Stimulated activated effector memory CD8-positive, alpha-beta T cell treated with anti-CD3 and anti-CD28 coated beads, Interleukin-12 subunit alpha, Interleukin-12 subunit beta, amount 100 ng/mL, for 72 hours (primary cell): ENCODE data around the gene CYP27B1.

ENCODE experiments used
- ATAC-seq: fragments of 150-1000 bp; cut with Tn5 transposase; 2 replicates; pipeline ENCODE4 v1.10.0; 2021
- DNase-seq, 2 donors: peaks; one replicate each; pipeline ENCODE4 v3.0.0; 2021 to 2022; ENCODE audit warnings: low spot score in 2 of 2
- H3K27ac Mint-ChIP-seq: one replicate; pipeline ENCODE4 v1.8.0; 2022; ENCODE audit warnings: mild to moderate bottlenecking, mixed read lengths
- H3K36me3 Mint-ChIP-seq: one replicate; pipeline ENCODE4 v1.8.0; 2022; ENCODE audit warnings: mild to moderate bottlenecking, mixed read lengths
- H3K4me1 Mint-ChIP-seq: one replicate; pipeline ENCODE4 v1.8.0; 2022; ENCODE audit warnings: mixed read lengths
- H3K4me3 Mint-ChIP-seq: one replicate; pipeline ENCODE4 v1.8.0; 2022; ENCODE audit warnings: mild to moderate bottlenecking, mixed read lengths
- H3K9me3 Mint-ChIP-seq: one replicate; pipeline ENCODE4 v1.8.0; 2022; ENCODE audit warnings: mixed read lengths

Gene CYP27B1

GRCh38 chr12:57766464-57767304 is at the start of gene CYP27B1:
Gene CYP27B1, minus strand, starts transcription at chr12:57767078. Its CDS starts 37 bp downstream, at chr12:57767041.
- H3K9me3 Mint-ChIP-seq = no peaks in the 10 kb centered on the region
- peak; percentile 14 for ATAC-seq
- H3K4me1 Mint-ChIP-seq = peaks cover 67% of the 10 kb centered on the region
- H3K4me3 Mint-ChIP-seq = peak within 1 kb of the TSS; percentile 95
- no peak for DNase-seq
- H3K27ac Mint-ChIP-seq = peak within 1 kb of the TSS; percentile 91
- H3K36me3 Mint-ChIP-seq = peaks cover 55% of the 10 kb centered on the region

- H3K4me3 Mint-ChIP-seq = no peak overlapping the region
- H3K4me1 Mint-ChIP-seq = peaks cover 6% of the 10 kb centered on the region
- H3K9me3 Mint-ChIP-seq = no peaks in the 10 kb centered on the region
- DNase-seq = no peak
- no peak for ATAC-seq
- H3K36me3 Mint-ChIP-seq = peaks cover 19% of the 10 kb centered on the region
- no peak overlapping the region for H3K27ac Mint-ChIP-seq
Measured at GRCh38 chr12:57816001-57816854, 49.4 kb upstream of the CYP27B1 start.

- ATAC-seq (no peak), DNase-seq (no peak)
- Mint-ChIP-seq H3K27ac (no peak overlapping the region), H3K4me3 (no peak overlapping the region), H3K36me3 (peaks cover 12% of the 10 kb centered on the region), H3K9me3 (no peaks in the 10 kb centered on the region), H3K4me1 (peaks cover 6% of the 10 kb centered on the region)
Measured at GRCh38 chr12:57815177-57816000, 48.5 kb upstream of the CYP27B1 start.

GRCh38 chr12:57813971-57814772 is 47.3 kb upstream of the CYP27B1 start:
- peak overlapping the region; percentile 56 for H3K27ac Mint-ChIP-seq
- H3K4me3 Mint-ChIP-seq = no peak overlapping the region
- peaks cover 6% of the 10 kb centered on the region for H3K4me1 Mint-ChIP-seq
- H3K36me3 Mint-ChIP-seq = peaks cover 4% of the 10 kb centered on the region
- ATAC-seq = no peak
- no peak for DNase-seq
- no peaks in the 10 kb centered on the region for H3K9me3 Mint-ChIP-seq

GRCh38 chr12:57813111-57813970 is 46.5 kb upstream of the CYP27B1 start:
- no peak overlapping the region for H3K4me3 Mint-ChIP-seq

GRCh38 chr12:57811028-57811755 is 44.3 kb upstream of the CYP27B1 start:
- Mint-ChIP-seq H3K36me3 (peaks cover 10% of the 10 kb centered on the region), H3K27ac (no peak overlapping the region), H3K9me3 (no peaks in the 10 kb centered on the region), H3K4me3 (no peak overlapping the region), H3K4me1 (peaks cover 6% of the 10 kb centered on the region)
- ATAC-seq = no peak
- no peak for DNase-seq

More at GRCh38 chr12:57813111-57813970, 46.5 kb upstream of the CYP27B1 start:
- Mint-ChIP-seq H3K9me3 (no peaks in the 10 kb centered on the region), H3K4me1 (peaks cover 6% of the 10 kb centered on the region), H3K36me3 (peaks cover 5% of the 10 kb centered on the region), H3K27ac (peak overlapping the region; percentile 56)
- no peak for DNase-seq
- no peak for ATAC-seq

- Mint-ChIP-seq H3K4me1 (peaks cover 6% of the 10 kb centered on the region), H3K9me3 (no peaks in the 10 kb centered on the region), H3K36me3 (peaks cover 14% of the 10 kb centered on the region), H3K4me3 (no peak overlapping the region), H3K27ac (no peak overlapping the region)
- ATAC-seq (no peak), DNase-seq (no peak)
Measured at GRCh38 chr12:57810450-57810849, 43.6 kb upstream of the CYP27B1 start.

- H3K4me1 Mint-ChIP-seq = peaks cover 6% of the 10 kb centered on the region
- DNase-seq = no peak
- H3K4me3 Mint-ChIP-seq = no peak overlapping the region
- H3K36me3 Mint-ChIP-seq = peaks cover 15% of the 10 kb centered on the region
- no peak overlapping the region for H3K27ac Mint-ChIP-seq
- H3K9me3 Mint-ChIP-seq = no peaks in the 10 kb centered on the region
- no peak for ATAC-seq
Measured at GRCh38 chr12:57809425-57809824, 42.5 kb upstream of the CYP27B1 start.

GRCh38 chr12:57808351-57808750 is 41.5 kb upstream of the CYP27B1 start:
- H3K9me3 Mint-ChIP-seq = no peaks in the 10 kb centered on the region
- H3K36me3 Mint-ChIP-seq = peaks cover 20% of the 10 kb centered on the region
- H3K27ac Mint-ChIP-seq = no peak overlapping the region
- H3K4me3 Mint-ChIP-seq = no peak overlapping the region
- peaks cover 6% of the 10 kb centered on the region for H3K4me1 Mint-ChIP-seq
- ATAC-seq = no peak
- no peak for DNase-seq

GRCh38 chr12:57807285-57807684 is 40.4 kb upstream of the CYP27B1 start:
- Mint-ChIP-seq H3K4me1 (peaks cover 5% of the 10 kb centered on the region), H3K36me3 (peaks cover 20% of the 10 kb centered on the region), H3K27ac (no peak overlapping the region), H3K9me3 (no peaks in the 10 kb centered on the region), H3K4me3 (no peak overlapping the region)
- DNase-seq (no peak), ATAC-seq (no peak)

GRCh38 chr12:57806677-57807076 is 39.8 kb upstream of the CYP27B1 start:
- H3K4me3 Mint-ChIP-seq = no peak overlapping the region
- H3K36me3 Mint-ChIP-seq = peaks cover 20% of the 10 kb centered on the region
- H3K4me1 Mint-ChIP-seq = peaks cover 6% of the 10 kb centered on the region
- ATAC-seq (no peak), DNase-seq (no peak)
- H3K9me3 Mint-ChIP-seq = no peaks in the 10 kb centered on the region
- no peak overlapping the region for H3K27ac Mint-ChIP-seq

- H3K4me3 Mint-ChIP-seq = no peak overlapping the region
- H3K36me3 Mint-ChIP-seq = peaks cover 34% of the 10 kb centered on the region
- ATAC-seq = peak; percentile 24
- no peak for DNase-seq
- peaks cover 6% of the 10 kb centered on the region for H3K4me1 Mint-ChIP-seq
- no peak overlapping the region for H3K27ac Mint-ChIP-seq
- no peaks in the 10 kb centered on the region for H3K9me3 Mint-ChIP-seq
Measured at GRCh38 chr12:57803319-57803893, 36.5 kb upstream of the CYP27B1 start.

- H3K27ac Mint-ChIP-seq = peak overlapping the region; percentile 21
- no peak for DNase-seq
- H3K9me3 Mint-ChIP-seq = no peaks in the 10 kb centered on the region
- H3K36me3 Mint-ChIP-seq = peaks cover 40% of the 10 kb centered on the region
- ATAC-seq = peak; percentile 55
- H3K4me1 Mint-ChIP-seq = peaks cover 6% of the 10 kb centered on the region
- H3K4me3 Mint-ChIP-seq = no peak overlapping the region
Measured at GRCh38 chr12:57802607-57803006, 35.7 kb upstream of the CYP27B1 start.
